PFSK-1 (cell line): ENCODE measurements around the gene RAB14.

Experiments
- FOXP2 ChIP-seq: optimal IDR thresholded peaks from 2 replicates; pipeline ENCODE3; 2011; ENCODE audit warnings: borderline replicate concordance, control low read depth, inconsistent platforms; ENCODE audit not compliant: insufficient read depth; ENCODE audit errors: extremely low read length, extremely low read depth
- POLR2AphosphoS5 ChIP-seq: IDR thresholded peaks from 2 replicates; pipeline ENCODE4 v1.6.1; 2012; ENCODE audit warnings: low read depth, mild to moderate bottlenecking, control low read depth, low read length, moderate library complexity
- REST ChIP-seq, 2 experiments: IDR thresholded peaks; 2 replicates each; pipeline versions ENCODE4 v1.6.1 to v1.8.0; 2011 to 2012; ENCODE audit warnings: low read depth in 2 of 2, low read length in 2 of 2, control low read depth in 1 of 2, inconsistent platforms in 1 of 2, mild to moderate bottlenecking in 1 of 2, moderate library complexity in 1 of 2; ENCODE audit not compliant: insufficient read depth in 1 of 2
- SIN3A ChIP-seq: IDR thresholded peaks from 2 replicates; pipeline ENCODE4 v1.6.1; 2012; ENCODE audit warnings: mild to moderate bottlenecking, low read length, moderate library complexity, borderline replicate concordance; ENCODE audit not compliant: insufficient read depth
- TAF1 ChIP-seq: IDR thresholded peaks from 2 replicates; pipeline ENCODE4 v1.6.1; 2012; ENCODE audit warnings: low read length, control low read depth, borderline replicate concordance; ENCODE audit not compliant: insufficient read depth

RAB14 gene

GRCh38 chr9:121226175-121226574 lies 24.5 kb upstream of the RAB14 start:
- TF ChIP-seq FOXP2, result no peak
- no peak for TF ChIP-seq POLR2AphosphoS5
- TF ChIP-seq SIN3A, result no peak
- TF ChIP-seq TAF1, result no peak
- no peak for TF ChIP-seq REST (IDR thresholded peaks at IDR 0.05; ENCODE audit: insufficient read depth in 1 of 2, low read depth in 2 of 2, low read length in 2 of 2)

DNA sequence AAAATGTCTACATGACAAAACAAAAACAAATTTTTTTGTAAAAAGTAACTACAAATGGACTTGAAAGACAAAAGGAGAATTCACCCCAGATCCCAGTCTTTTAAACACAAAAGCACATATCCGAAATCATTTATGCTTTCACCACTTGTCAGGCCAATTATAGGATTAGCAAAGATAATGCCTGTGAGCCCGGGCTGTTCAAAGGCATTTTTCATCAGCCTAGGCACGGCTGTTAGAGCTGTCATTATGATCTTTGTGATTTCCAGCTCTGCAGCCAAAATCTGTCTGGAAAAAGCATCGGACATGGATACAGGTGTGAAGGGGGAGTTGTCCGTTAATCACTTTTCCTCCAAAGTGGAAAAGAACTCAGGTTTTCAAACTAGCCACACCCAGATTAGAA lies 23.6 kb upstream of the RAB14 start:
- TF ChIP-seq TAF1 (no peak), FOXP2 (no peak), POLR2AphosphoS5 (no peak)

DNA sequence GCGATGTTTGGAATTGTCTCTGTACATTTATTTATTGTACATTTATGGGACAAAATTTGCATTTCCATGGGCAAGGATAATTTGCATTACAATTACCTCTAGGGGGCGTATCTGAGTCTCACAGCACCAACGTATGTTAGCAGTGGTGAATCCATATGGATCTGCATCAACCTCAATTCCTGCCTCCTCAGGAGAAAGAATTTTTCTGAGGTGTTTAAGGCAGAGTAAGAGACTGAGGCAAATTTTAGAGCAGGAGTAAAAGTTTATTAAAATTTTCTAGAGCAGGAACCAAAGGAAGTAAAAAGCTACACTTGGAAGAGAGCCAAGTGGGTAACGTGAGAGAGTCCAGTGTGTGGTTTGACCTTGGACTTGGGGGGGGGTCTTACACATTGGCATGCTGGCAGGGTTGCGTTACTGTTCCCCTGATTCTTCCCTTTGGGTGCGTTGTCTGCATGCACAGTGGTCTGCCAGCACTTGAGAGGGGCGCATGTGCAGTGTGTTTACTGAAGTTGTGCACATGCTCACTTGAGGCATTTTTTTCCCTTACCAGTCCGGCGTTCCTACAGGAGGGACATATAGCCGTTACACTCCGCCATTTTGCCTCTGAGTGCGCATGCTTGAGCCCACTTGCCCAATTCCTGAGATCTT lies 21.0 kb upstream of the RAB14 start:
- TF ChIP-seq TAF1 (no peak), REST (IDR thresholded peaks at IDR 0.05; ENCODE audit: insufficient read depth in 1 of 2, low read depth in 2 of 2, low read length in 2 of 2) (no peak), FOXP2 (no peak), POLR2AphosphoS5 (no peak), SIN3A (no peak)

GRCh38 chr9:121221664-121222055 lies 20.0 kb upstream of the RAB14 start:
- TF ChIP-seq SIN3A (no peak), FOXP2 (no peak), TAF1 (no peak), POLR2AphosphoS5 (no peak), REST (IDR thresholded peaks at IDR 0.05; ENCODE audit: insufficient read depth in 1 of 2, low read depth in 2 of 2, low read length in 2 of 2) (no peak)

DNA sequence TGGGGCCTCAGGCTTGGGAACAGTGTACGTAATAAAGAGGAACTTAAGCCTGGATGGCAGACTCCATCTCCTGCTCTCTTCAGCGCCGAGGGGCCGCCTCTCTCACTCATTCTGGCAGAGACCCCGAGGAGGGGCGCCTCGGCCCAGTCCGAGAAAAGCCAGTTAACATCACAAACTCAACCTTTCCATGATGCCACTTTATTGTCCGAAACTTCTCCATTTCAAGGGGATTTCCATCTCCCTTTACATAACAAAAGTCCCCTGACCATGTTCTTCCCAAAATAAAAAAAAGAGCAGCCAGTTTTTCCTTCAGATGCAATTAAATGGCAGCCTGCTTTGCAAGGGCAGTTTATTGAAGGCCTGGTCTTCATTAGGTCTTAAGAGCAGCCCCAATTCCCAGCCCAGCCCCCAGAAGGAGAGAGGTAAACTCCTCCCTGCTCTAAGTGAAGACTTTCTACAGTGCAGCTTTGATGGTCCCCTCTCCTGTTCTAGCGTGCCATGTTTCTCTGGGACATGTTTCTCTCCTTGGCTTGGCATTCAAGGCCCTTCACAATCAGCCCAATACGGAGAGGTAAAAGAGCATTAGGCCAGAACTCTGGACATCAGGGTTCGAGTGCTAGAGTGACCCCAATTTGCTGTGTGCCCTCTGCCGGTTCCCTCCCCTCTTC lies 19.5 kb upstream of the RAB14 start:
- TF ChIP-seq TAF1 (no peak), SIN3A (no peak)

DNA sequence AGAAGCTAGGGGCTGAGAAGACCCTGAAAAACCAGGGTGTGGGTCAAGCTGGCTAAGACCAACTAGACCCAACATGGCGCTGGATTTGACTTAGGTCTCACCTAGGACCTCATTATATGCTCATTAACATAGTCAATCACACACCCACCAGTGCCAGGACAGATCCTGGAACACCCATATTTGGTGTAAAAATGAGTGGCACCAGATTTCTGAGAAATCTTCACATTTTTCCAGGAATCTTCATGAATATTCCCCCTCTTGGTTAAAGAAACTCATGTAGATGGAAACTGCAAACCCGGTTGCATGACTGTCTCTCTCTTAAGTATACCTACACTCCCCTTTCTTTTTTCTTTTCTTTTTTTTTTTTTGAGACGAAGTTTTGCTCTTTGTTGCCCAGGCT lies 17.9 kb upstream of the RAB14 start:
- no peak for TF ChIP-seq POLR2AphosphoS5
- no peak for TF ChIP-seq REST (IDR thresholded peaks at IDR 0.05; ENCODE audit: insufficient read depth in 1 of 2, low read depth in 2 of 2, low read length in 2 of 2)
- TF ChIP-seq SIN3A, result no peak
- no peak for TF ChIP-seq FOXP2
- no peak for TF ChIP-seq TAF1
